GM21576 (cell line): ENCODE results near the gene FTO.

Experiments
- ATAC-seq: cut with Tn5 transposase; IDR thresholded peaks from one replicate; pipeline ENCODE4 v1.9.1; 2021; ENCODE audit warnings: mild to moderate bottlenecking, moderate library complexity; ENCODE audit not compliant: unreplicated experiment

Gene FTO

DNA sequence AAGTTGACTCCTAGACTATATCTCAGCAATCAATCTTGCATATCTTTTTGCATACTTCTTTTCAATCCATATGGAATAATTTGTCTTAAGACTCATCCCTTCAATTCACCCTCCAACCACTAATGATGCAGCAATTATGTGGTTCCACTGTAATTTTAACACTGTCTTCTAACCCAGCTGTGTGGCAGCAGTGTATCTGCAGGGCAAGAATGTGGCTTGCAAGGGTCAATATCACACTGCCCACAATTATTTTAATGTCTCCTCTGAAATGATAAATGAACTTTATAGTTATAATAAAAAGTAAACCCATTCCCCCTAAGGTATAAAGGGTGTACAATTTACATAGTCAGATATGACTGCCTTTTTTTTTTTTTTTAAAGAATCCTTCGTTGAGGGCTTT is 48.6 kb downstream of the FTO start:
- ATAC-seq: no peak

DNA sequence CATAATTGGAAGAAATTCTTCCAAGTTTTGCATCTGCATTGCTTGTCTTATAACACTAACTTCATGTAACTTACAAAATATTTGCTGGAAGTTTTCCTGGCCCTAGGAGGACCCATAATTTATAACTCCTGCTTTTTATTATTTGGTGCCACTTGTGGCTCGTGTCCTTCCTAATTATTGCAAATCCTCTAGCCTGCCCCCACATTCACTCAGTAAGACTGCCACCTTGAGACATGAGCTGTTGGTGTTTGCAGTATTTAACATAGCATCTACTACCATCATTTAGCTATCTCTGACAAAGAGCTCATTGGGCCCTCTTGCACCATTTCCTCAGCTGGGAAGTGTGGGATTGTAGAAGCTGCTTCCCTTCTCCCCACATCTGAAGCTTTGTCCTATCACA is 49.5 kb downstream of the FTO start:
- ATAC-seq: no peak

DNA sequence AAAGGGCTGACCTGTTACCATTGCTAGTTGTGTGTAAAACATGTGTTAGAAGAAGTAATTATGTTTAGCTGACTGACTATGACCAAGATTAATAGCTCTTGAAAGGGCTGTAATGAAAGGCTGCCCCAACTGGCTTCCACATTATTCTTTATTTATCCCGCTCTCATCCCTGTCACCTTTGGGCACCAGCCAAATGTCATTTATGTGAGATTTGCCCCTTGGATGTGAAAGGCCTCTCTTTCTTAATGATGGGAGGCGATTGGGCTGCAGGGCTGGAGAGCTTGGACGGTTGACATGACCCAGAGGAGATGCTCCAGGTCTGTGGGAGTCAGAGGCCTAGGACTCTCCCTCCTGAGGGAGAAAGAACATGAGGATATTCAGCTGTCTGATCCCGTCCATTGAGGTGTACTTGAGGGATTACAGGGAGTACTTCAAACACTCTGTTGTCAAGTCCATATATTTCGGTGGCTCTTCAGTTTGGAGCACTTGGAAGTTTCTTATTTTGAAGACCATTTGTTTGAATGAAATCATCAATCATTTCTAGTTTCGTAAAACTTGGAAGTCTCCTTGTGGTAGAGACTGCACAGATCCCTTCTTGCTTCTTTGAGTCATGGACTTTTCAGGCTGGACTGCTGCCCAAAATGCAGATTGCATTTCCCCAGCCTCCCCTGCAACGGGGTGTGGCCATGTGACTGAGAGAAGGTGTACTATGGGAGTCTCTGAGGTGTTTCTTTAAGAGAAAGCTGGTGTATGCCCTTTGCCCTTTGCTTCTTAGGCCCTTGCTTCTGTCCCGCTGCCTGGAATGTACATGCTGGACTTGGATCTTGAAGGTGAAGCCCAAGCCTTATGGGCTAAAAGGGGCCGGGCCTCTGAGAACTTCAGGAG is 51.3 kb downstream of the FTO start:
- ATAC-seq: no peak

DNA sequence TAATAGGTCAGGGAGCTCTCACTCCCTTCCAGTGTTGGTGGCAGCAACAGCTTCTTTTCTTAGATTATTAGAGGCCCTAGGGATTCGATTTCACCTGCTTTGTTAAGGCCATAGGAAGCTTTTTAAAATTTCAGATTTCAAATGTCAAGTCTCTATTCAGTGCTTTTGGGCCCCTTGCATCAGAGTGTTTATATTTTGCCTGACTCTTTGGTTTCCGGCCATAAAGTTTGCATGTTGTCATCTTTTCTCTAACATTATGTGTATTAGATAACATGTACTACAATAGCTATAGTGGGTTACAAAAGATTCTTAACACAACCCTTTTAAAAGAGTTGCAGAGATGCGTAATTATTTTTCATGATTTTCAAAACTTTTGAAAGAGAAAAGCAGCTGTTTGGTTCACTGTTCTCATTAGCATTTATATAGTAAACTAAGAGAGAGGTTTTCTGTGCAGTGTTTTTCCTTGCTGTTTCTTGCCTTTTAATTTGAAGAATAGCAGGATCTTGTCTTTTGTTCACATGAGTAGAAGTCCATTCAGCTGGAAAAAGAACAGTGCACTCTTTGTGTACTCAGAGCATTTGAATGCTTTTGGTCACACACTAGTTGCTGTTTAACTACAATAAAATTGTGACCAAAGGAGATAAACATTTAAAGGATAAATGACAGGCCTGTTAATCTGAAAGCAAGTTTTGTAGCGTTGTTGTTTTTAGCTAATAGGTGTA is 52.5 kb downstream of the FTO start:
- no peak for ATAC-seq

DNA sequence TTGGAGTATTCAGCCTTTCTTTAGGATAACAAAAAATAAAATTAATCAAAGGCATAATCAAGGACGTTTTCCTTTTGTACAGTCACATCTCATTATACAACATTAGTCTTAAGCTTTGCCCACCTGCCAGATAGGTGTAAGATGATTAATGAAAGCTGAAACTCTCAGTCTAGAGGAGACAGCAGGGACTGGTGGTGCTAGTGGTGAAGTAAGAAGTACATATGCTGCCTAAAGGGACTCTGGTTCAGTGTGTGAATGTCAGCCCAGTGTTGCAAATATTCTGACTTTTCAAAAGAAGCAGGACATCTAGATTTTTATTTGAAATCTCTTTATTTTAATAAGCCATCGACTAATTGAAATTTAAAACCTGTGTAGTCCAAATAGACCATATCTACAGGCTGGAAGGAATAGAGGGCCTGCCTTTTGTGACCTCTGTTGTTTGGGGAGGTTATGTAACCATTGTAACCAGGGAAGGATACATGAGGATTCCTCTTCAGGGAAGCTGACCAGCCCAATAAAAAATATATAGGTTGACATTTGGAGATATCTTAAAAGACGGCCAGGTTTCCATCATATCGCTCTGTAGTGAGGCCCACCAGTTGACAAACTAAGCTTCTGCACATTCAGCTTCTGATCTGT is 54.1 kb downstream of the FTO start:
- no peak for ATAC-seq

DNA sequence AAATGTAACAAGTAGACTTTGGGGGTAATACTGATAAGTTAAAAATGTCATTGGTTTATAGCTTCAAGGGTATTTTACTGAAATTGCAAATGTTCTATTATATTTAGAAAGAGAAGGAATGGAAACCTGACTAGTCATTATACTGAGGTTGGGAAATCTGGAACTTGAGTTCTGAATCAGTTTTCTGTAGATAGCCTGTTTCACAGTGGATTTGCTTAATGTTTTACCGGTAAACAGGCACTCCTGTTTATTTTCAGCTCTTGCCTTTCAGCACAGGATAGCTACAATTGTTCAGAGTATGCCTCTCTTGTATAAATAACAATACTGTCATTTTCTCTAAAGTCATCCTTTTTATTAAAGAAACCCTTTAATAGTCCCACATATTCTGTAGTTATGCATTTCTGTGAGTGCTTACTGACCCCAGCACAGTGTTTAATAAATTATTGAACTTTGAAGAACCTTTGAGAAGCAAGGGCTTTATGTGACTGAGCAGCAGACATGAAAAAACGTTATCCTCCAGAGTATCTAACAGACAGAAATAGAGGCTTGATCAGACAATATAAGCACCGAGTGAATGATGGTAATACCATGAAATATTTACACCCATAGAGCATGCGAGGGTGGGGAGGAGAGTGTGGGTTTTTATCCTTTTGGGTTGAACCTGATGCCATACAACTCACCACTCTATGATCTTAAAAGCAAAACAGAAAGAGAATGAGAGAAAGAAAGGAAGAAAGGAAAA is 58.2 kb downstream of the FTO start:
- no peak for ATAC-seq

DNA sequence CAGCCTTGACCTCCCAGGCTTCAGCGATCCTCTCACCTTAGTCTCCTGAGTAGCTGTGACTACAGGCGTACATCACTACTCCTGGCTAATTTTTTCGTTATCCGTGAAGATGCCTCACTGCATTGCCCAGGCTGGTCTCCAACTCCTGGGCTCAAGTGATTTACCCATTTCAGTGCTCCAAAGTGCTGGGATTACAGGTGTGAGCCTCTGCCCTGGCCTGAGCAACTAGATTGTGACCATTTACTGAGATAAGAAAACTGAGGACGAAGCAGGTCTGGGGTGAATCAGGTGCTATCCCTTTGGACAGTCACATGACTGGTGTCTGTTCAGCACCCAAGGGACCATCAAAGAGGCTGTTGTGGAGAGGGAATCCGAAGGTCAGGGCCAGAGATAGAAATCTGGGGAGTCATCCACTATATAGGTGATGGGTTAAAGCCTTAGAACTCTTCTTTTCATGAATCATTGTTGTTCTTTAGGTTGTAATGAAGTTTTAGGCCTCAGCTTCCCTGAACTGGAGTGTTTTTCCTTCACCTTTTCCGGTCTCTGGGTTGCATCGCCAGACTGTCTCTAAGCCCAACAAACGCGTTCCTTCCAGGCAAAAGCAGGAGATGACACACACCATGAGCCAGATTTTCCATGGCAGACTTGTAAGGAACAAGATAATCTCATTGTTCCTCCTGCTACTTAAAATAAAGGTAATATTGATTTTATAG is 62.5 kb downstream of the FTO start:
- no peak for ATAC-seq

DNA sequence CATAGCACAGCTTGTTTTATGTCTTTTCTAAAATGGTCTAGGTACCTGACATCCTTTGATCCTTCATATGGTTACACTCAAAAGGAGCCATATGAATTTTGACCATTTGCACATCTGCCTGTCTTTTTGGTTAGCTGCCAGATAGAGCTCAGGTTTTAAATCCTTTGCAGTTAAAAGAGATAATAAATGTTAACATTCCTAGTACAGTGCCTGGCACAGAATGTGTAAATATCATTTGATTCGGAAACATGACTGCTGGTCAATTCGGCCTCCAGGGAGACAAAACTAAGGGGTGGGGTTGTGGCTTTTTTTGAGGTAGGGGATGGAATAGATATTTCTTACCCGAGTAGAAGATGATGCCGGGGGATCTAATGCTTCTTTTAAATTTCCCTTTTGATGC is 64.2 kb downstream of the FTO start:
- no peak for ATAC-seq

DNA sequence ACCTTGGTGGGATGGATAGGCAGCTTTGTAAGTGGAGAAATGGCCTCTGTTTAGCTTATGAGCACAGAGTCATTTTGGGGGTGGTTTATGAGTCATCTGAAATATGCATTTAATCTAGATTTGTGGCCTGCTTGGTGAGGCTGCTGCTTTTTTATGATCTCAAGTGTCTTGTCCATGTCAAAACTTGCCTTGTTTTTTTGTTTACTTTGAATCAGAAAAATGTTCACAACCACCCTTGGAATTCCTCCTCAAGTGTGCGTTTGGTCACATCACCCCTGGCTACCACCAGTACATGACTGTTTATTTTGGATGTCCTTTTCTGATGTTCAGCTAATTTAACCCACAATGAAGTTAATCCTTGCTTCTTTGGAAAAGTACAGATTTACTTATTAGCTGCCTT is 64.6 kb downstream of the FTO start:
- no peak for ATAC-seq

DNA sequence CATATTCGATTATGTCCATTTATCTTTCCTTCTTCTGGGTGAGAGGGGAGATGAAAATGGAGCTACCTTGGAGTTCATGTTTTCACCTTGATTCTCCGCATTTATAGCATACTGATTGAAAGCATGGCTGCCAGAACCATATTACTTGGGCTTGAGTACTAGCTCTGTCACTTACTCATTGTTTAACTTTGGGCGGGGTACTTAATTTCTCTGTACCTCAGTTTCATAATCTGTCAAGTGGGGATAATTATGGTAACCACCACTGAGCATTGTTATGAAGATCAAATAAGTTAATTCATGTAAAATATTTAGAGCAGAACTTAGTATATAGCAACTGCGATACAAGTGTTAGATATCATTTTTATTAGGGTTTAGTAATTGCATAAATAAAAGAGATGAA is 65.2 kb downstream of the FTO start:
- no peak for ATAC-seq

DNA sequence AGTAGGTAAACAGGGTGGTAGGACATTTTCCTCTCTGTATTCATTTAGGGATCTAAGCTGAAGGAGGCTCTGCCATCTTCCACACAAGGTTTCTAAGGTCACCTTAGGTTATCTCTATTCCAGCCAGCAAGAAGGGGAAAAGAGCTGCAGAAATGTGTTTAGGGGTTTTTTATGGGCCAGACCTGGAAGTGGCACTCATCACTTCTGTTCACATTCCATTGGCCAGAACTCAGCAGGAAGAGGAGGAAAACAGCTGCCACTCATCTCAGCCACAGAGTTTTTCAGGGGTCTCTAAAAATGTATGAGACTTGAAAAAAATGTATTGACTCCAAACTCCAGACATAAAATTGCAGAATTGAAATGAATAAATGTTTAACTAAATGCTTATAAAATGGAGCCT is 65.8 kb downstream of the FTO start:
- ATAC-seq: no peak

DNA sequence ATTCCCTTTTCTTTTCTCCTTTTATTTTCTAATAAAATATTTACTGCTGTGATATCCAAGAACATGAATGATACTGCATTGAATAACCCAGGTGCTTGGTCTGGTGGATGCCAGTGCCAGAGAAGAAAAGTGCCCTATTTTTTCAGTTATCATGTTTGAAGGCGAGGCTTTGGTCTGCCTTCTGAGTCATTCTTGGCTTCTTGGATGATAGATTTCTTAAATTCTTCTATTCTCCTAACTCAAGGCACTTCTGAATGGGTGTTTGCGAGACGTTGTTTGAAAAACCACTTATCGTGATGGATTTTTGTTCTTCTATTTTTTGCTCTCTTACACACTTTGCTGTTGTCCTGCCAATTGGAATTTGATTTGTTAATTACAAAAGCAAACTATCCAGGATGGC is 66.7 kb downstream of the FTO start:
- ATAC-seq: no peak

DNA sequence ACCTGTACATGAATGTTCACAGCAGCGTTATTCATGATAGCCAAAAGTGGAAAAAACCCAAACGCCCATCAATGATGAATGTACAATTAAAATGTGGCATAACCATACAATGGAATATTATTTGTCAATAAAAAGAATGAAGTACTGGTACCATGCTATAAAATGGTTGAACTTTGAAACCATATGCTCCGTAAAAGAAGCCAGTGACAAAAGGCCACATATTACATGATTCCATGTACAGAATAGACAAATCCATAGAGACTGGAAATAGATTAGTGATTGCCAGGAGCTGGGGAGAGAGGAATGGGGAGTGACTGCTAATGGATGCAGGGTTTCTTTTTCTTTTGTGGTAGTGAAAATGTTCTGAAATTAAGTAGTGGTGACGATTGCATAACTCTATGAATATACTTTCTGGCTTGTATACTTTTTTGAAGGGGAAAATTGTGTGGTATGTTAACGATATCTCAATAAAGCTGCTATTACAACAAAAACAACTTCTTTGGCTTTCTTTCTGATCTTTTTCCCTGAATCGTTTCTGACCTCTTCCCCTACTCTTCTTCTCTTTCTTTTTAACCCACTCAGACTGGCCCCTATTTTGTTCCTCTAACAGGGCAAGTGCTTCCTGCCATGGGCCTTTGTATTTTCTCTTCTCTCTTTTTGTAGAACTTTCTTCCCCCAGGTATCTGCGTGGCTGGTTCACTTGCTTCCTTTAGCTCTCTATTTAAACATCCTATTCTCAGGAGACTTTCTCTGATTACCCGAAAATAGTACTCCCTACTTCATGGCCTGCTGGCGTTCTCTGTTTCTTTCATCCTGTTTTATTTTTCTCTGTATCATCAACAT is 67.9 kb downstream of the FTO start:
- no peak for ATAC-seq

DNA sequence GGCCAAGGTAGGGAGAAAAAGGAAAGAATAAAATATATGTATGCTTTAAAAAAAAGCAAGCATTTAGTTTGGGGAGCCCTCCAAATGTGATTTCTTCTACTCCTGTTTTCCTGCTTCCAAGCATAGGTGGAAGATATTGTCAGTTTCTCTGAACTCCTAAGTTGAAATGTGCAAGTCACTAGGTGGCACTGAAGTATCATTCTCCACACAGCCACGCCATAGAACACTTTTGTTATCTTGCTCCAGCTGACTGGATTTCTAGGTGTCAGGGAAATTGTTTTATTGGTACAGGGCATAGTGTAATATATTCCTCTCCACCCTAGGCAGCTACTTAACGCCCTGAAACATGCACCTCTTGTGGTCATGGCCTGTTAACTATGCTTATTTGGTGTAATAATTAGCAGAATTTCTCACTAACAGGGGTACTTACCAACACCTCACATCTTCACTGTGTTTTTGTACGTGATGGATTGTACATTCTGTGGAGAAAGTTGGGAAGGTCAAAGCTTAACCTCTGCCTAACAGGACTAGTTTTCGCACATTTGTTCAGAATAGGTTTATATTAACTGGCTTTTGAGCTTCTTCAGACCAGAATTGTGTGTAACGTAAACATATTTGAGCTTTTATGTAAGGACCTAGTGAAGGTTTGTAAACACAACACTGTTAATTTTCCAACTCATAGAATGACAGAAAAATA is 69.3 kb downstream of the FTO start:
- ATAC-seq: no peak

DNA sequence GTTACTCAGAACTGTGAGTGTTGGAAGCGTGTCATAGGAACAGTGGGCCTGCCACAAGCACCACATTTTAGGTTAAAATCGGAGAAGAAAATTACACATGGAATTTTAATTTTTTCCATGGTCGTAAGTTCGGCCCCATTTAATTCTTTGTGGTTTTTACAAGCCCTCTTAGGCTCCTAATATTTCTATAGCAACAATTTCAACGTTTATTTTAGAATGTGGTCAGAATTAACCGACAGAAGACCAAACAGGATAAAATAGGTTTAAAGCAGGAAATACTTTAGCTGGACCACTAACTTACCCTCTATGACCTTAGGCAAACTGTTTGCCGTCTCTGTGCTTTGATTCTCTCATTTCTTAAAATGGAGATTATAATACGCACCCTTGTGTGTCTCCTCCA is 69.9 kb downstream of the FTO start:
- ATAC-seq: no peak

DNA sequence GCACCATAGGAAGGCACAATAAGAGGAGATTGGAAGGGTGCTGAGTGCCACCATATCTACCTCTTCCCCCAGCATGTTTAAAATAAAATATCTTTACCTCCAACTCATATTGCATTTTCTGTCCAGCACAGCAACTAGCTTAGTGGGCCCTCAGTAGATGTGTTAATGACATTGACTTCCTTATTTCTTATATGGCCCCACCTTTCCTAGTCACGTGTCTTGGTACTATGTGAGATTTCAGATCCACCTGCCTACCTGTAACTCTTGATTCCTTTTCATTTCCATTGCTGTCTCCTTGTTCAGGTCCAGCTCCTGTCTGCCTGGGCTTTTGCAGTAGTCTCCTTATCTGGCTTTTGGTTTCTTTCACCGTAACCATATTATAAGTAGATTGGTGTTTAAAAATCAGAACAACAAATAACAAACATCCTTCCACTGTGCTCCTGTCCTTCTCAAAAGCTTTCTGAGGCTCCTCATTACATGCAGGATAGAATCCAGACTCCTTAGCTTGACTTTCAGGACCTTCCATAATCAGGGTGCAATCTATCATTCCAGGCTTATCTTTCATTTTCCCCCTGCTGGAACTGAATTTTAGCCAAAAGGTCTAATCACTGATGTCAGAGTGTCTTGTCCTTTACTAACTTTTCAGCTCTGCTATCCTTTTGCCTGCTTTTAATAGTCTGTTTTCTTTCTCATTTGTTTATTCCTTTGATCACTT is 71.3 kb downstream of the FTO start:
- no peak for ATAC-seq

DNA sequence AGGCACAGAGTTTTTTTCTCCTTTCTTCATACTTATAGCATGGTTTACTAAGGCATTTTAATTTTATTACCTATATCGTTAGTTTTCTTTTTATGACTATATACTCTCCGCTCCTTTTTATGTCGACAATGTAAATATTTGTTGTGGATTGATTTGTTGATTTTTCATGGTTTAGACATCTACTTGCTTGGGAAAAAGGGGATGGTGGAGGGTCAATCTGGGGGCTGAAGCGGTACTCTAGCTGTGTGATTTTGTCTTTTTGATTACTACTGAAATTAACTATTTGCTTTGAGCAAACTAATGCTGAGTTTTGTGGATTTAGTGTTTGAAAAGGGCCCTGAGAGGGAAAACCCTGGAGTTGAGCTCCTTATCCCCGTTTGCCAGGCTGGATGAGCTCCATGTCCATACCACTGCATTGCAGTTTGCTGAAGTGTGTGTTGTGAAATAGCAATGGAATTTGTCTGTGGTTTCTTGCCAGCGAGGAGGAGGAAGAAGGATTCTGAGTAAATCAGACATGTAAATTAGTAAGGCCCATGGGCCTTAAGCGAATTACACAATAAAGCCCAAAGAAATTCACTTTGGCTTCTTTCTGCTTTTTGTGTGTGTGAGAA is 72.0 kb downstream of the FTO start:
- no peak for ATAC-seq

DNA sequence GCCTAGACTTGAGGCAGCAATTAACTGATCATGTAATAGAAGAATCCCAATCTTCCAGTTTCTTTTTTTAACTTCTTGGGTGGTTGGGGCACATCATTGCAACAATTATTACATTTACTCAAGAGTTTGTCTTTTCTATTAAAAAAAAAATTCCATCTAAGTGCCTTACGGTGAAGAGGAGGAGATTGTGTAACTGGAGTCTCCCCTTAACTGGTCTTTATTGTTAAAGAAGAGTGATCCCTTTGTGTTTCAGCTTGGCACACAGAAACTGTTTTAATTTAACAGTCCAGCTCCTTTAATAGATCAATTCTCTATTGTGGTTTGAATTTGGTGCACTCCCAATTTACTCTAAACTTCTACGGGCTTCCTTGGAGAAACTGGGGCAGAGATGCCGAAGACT is 75.2 kb downstream of the FTO start:
- no peak for ATAC-seq
